ENCODE results near the gene ABCC1.

DNA sequence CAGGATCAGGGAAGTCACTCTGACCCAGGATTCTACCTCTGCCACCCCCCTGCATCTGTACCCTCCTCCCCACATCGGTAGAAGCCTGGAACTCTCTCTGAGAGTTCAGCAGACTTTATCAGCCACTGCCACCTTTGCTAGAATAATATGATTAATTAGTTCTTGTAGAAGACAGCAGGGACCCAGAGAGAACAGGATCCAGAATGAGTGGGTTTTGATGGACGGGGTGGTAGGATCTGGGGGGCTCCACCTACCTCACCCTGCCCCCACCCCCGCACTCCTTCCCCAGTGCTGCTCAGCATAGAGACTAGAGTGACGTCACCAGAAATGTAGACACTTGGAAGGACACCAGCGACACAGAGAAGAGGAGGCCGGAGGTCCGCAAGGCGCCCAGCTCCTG is 240.4 kb downstream of the ABCC1 start:
- TF ChIP-seq, protein P1, sequence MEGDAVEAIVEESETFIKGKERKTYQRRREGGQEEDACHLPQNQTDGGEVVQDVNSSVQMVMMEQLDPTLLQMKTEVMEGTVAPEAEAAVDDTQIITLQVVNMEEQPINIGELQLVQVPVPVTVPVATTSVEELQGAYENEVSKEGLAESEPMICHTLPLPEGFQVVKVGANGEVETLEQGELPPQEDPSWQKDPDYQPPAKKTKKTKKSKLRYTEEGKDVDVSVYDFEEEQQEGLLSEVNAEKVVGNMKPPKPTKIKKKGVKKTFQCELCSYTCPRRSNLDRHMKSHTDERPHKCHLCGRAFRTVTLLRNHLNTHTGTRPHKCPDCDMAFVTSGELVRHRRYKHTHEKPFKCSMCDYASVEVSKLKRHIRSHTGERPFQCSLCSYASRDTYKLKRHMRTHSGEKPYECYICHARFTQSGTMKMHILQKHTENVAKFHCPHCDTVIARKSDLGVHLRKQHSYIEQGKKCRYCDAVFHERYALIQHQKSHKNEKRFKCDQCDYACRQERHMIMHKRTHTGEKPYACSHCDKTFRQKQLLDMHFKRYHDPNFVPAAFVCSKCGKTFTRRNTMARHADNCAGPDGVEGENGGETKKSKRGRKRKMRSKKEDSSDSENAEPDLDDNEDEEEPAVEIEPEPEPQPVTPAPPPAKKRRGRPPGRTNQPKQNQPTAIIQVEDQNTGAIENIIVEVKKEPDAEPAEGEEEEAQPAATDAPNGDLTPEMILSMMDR (optimal IDR thresholded peaks at IDR 0.05 in 1 of 3, IDR thresholded peaks at IDR 0.05 in 1 of 3, conservative IDR thresholded peaks at IDR 0.05 in 1 of 3; ENCODE audit: extremely low read depth in 1 of 3, insufficient read depth in 2 of 3, low read length in 3 of 3) = no peak
- no peak for TF ChIP-seq EZH2 (IDR thresholded peaks at IDR 0.05; ENCODE audit: low read length)
